HT1080 (cell line): ENCODE results near the gene TMEM209. TPM values are rescaled to one million over a fixed set of nuclear protein-coding genes. Genes with fewer than 3 reads are reported as not detected.
"Not testable (repeated sequence)": the region's sequence is repeated elsewhere in the genome, so short reads cannot be mapped to it uniquely, and the experiment has no call there.

Experiments used
- DNase-seq: peaks from one replicate; pipeline ENCODE4 v3.0.0-alpha.2; 2015; ENCODE audit warnings: low read depth
- total RNA-seq: library from RNA; depleted of rRNA; stranded (reverse); fragments of >200 nt; shearing (Covaris generic); gene quantifications from 2 replicates; pipeline ENCODE4 v1.2.3, GENCODE V29; 2014

TMEM209 gene
- total RNA-seq, 1 experiment from 2014 or later, result 18.2 TPM

- no peak for DNase-seq
These were observed 13.8 kb upstream of the TMEM209 start for GRCh38 chr7:130218806-130219620.

DNA sequence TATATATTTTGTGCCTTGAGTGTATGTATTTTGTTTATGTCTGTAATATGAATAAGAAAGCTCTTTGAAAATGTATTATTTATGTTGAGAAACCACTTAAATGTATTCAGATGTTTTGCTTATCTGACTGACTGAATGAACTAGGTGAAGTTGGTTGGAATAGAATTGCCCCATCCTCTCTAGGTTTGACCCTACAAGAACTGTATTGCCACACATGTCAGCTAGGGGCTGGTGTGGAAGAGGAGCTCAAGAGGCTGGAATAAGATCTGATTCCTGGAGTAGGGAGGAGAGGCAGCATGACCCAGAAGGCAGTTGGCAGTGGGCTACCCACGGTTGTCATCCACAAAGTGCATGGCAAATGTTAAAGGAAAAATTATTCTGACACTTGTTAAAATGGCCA is 11.5 kb upstream of the TMEM209 start:
- no peak for DNase-seq

DNA sequence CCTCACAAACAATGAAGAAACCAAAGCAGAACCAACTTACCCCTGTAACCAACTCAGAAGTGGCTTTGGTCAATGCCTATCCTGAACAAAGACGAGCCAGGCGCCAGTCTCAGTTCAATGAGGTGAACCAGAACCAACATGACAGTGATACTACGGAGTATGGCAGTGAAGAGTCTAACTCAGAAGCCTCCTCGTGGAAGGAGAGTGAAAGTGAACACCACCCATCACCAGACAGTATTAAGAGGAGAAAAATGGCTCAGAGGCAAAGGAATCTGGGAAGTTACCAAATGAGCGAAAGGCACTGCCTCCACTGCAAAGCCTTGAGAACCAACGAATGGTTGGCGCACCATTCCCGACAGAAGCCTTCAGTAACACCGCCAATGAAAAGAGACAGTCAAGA is 10.8 kb upstream of the TMEM209 start:
- no peak for DNase-seq

GRCh38 chr7:130213828-130214227 is 8.6 kb upstream of the TMEM209 start:
- no peak for DNase-seq

DNA sequence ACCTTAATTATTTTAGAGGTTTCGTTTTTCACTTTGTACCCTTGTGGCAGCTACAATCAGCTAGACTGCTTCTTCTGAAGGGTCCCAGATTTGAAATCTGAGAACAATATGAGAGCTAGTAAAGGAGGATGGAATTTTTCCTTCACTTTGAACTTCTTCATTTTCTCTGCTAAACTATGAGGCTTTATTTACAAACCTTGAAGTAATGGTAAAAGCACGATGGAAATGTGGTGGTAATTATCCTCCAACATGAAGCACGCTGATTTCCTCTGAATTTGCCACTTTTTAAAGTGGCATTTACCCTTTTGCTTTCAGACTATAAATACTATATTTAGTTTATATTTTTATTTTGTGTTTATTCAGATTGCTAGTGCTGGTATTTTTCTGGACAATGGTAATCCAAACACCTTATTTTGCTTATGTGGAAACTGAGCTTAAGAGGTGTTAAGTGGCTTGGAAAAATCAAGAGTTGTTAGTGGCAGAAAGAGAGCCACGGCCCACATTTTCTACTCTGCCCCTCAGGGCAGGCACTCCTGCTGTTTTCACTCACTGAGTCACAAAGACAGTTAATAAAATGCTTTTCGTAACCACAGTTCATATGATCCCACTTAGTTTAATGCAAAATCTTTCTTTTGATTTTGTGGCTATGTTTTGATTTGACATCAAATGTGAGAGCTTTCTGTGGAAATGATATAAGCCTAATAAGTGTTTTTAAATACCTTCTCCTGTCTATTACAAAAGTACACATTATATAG is 5.2 kb upstream of the TMEM209 start:
- DNase-seq, result no peak

DNA sequence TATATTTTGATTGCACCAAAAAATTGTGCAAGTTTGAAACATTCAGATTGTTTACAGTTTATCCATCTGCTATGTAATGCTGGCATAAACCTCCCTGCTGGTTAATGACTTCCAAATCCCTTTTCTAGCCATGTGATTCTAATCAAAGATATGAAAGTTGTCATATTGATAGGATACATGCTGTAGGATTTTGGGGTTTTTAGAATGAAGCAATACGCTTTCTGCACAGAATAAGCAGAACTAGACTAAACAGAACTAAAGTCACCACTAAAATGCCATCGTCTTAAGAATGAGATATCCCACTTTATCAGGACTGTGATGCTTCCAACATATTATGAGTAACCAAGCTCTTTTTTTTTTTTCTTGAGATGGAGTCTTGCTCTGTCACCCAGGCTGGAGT is 3.3 kb upstream of the TMEM209 start:
- no peak for DNase-seq

- peak; percentile 63 for DNase-seq
These were observed 2.4 kb upstream of the TMEM209 start, which contains the start of gene SSMEM1 for GRCh38 chr7:130207642-130208041. SSMEM1 (plus strand) TSS chr7:130207860; CDS start chr7:130207911, 51 bp downstream.

DNA sequence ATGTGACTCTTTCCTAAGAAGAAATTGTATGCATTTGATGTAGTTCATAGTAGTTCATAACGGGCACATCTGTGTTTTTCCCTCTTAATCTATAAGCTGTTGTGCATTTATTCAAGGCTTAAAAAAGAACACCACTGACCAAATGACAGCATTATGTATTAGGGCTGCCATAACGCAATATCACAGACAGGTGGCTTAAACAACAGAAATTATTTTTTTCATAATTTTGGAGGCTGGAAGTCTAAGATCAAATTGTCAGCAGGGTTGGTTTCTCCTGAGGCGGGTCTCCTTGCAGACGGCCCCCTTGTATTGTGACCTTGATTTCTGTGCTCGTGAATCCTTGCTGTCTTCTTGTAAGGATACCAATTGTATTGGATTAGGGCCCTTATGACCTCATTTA is 1.8 kb upstream of the TMEM209 start:
- DNase-seq, result no peak

GRCh38 chr7:130201796-130202195 is 3.4 kb downstream of the TMEM209 start:
- DNase-seq, result no peak

DNA sequence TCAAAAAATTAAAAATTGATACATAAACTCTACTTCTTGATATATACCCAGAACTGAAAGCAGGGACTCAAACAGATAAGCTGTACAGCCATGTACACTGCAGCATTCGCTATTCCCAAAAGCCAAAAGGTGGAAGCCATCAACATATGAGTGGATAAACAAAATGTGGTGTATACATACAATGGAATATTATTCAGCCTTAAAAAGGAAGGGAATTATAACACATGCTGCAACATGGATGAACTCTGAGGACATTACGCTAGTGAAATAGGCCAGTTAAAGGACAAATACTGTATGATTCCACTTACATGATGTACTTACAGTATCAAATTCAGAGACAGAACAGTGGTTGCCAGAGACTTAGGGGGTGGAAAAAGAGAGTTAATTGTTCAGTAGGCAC is 8.1 kb downstream of the TMEM209 start:
- DNase-seq, result no peak

GRCh38 chr7:130196476-130196875 is 8.7 kb downstream of the TMEM209 start:
- no peak for DNase-seq

- no peak for DNase-seq
These were observed 9.8 kb downstream of the TMEM209 start for GRCh38 chr7:130195396-130195795.

DNA sequence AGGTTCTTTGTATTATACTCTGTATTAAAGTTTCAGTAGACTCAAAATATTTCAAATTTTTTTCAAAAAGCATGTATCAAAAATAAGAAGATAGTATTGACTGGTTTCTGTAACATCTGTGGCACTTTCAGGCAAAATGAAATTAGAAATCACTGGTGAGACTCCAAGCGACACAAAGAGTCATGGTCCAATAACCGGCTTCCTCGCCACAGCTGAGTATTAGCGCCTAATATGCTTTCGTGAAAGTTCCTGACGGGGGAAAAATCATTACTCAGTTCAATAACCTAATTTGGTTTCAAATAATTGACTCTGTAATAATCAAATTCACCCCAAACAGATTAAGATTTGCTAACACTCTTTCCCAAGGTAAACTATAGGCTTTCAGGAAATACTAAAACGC is 13.4 kb downstream of the TMEM209 start:
- DNase-seq, result no peak

GRCh38 chr7:130189343-130189742 is 15.9 kb downstream of the TMEM209 start:
- DNase-seq, result peak; percentile 13

DNA sequence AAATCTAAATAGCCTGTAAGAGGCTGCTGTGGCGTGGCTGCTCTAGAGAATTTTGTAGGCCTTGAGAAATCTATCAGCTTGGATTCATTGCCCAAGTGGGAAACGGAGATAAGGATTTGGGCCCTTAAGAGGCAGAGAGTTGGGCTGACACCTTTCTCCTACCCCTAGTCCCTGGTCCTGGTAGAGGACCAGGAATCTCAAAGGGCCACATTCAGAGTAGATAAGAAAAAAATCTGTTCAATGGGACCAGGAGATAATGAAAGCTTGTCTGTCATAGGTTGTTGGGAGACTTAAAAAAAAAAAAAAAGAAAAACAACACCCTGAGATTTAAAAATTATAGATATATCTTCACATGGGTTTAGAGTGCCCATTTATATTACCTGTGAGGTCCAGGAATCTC is 17.8 kb downstream of the TMEM209 start:
- DNase-seq, result no peak

- DNase-seq, result not testable (repeated sequence)
These were observed 20.9 kb downstream of the TMEM209 start for GRCh38 chr7:130184349-130184748.

DNA sequence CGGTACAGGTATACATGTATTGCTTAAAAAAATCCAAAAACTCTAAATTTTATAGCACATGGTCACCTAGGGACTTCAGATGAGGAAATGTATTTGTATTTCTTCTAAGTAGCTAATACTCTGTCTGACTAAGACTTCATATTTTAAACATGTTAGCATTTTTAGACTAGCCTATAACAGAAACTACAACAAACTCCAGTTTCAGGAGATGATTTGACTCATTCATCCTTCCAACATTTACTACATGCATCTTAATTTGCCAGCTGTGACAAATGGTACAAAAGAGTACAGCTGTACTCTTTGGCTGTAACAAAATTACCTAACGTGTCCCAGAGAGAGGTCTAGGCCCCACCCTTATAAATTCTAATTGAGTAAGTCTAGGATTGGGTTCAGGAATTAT is 22.2 kb downstream of the TMEM209 start:
- DNase-seq, result no peak

- DNase-seq, result no peak
These were observed 24.0 kb downstream of the TMEM209 start for GRCh38 chr7:130181263-130181605.

- peak; percentile 26 for DNase-seq
These were observed 24.5 kb downstream of the TMEM209 start for GRCh38 chr7:130180571-130181262.

GRCh38 chr7:130179631-130180030 is 25.6 kb downstream of the TMEM209 start:
- no peak for DNase-seq

DNA sequence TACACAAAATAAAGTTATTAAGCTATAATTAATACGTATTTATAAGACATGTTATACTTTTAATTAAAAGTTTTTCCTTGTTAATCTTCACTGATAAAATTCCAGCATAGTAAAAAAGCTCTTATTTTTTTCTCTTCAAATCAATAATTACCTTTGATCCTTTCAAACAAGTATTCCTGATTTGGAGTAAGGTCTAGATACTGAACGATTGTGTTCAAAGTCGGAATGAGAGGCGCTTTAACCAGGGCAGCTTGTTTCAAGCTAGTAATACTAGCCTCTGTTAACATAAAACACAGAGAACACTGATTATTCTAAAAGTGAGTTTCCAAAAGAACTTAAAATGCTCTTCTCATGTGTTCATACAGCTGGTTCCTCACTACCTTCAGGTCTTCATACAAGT is 27.0 kb downstream of the TMEM209 start:
- DNase-seq, result no peak
